Measurements from ENCODE around the gene MPPED1.

- no peak for TF ChIP-seq CTCF (IDR thresholded peaks at IDR 0.05; ENCODE audit: insufficient read depth, low read length, poor library complexity, severe bottlenecking)
- TF ChIP-seq EZH2phosphoT487 (conservative IDR thresholded peaks at IDR 0.05; ENCODE audit: low read length), result no peak
Observed at GRCh38 chr22:43502306-43502874, 90.6 kb downstream of the MPPED1 start.

Data from SU-DHL-6 (cell line).